Activated naive CD4-positive, alpha-beta T cell treated with anti-CD3 and anti-CD28 coated beads, Interleukin-2, amount 50 U/mL, for 24 hours (primary cell): Measurements from ENCODE around the gene C3orf70.

Experiments
- H3K27ac Mint-ChIP-seq: one replicate; pipeline ENCODE4 v1.8.0; 2021; ENCODE audit warnings: mild to moderate bottlenecking, mixed read lengths
- H3K27me3 Mint-ChIP-seq: one replicate; pipeline ENCODE4 v1.8.0; 2021; ENCODE audit warnings: mixed read lengths
- H3K36me3 Mint-ChIP-seq: one replicate; pipeline ENCODE4 v1.8.0; 2021; ENCODE audit warnings: mixed read lengths
- H3K4me1 Mint-ChIP-seq: one replicate; pipeline ENCODE4 v1.8.0; 2021; ENCODE audit warnings: mixed read lengths
- H3K4me3 Mint-ChIP-seq: one replicate; pipeline ENCODE4 v1.8.0; 2021; ENCODE audit warnings: mild to moderate bottlenecking, mixed read lengths
- H3K9me3 Mint-ChIP-seq: one replicate; pipeline ENCODE4 v1.8.0; 2021; ENCODE audit warnings: mixed read lengths

Gene C3orf70

GRCh38 chr3:185152410-185153170 is at the start of gene C3orf70:
Gene C3orf70, minus strand, starts transcription at chr3:185153060. Its CDS starts 237 bp downstream, at chr3:185152823.
- Mint-ChIP-seq H3K4me1 (peaks cover 3% of the 10 kb centered on the region), H3K27ac (no peak within 1 kb of the TSS), H3K36me3 (no peaks in the 10 kb centered on the region), H3K4me3 (peak within 1 kb of the TSS; percentile 82), H3K9me3 (no peaks in the 10 kb centered on the region), H3K27me3 (peaks cover 24% of the 10 kb centered on the region)

GRCh38 chr3:185200639-185201038 is 47.8 kb upstream of the C3orf70 start:
- Mint-ChIP-seq H3K4me3 (no peak overlapping the region), H3K36me3 (peaks cover 1% of the 10 kb centered on the region), H3K4me1 (no peaks in the 10 kb centered on the region), H3K9me3 (no peaks in the 10 kb centered on the region), H3K27me3 (no peaks in the 10 kb centered on the region), H3K27ac (no peak overlapping the region)

GRCh38 chr3:185199671-185200070 is 46.8 kb upstream of the C3orf70 start:
- H3K9me3 Mint-ChIP-seq: no peaks in the 10 kb centered on the region
- no peak overlapping the region for H3K27ac Mint-ChIP-seq
- H3K4me3 Mint-ChIP-seq: no peak overlapping the region

GRCh38 chr3:185199206-185199605 is 46.3 kb upstream of the C3orf70 start:
- H3K4me1 Mint-ChIP-seq: no peaks in the 10 kb centered on the region
- H3K9me3 Mint-ChIP-seq: no peaks in the 10 kb centered on the region
- no peaks in the 10 kb centered on the region for H3K27me3 Mint-ChIP-seq
- no peak overlapping the region for H3K4me3 Mint-ChIP-seq
- H3K27ac Mint-ChIP-seq: no peak overlapping the region
- peaks cover 3% of the 10 kb centered on the region for H3K36me3 Mint-ChIP-seq

More at GRCh38 chr3:185199671-185200070, 46.8 kb upstream of the C3orf70 start:
- Mint-ChIP-seq H3K4me1 (no peaks in the 10 kb centered on the region), H3K36me3 (peaks cover 3% of the 10 kb centered on the region), H3K27me3 (no peaks in the 10 kb centered on the region)

GRCh38 chr3:185197068-185197467 is 44.2 kb upstream of the C3orf70 start:
- Mint-ChIP-seq H3K4me1 (no peaks in the 10 kb centered on the region), H3K27ac (no peak overlapping the region), H3K27me3 (no peaks in the 10 kb centered on the region), H3K4me3 (no peak overlapping the region), H3K9me3 (no peaks in the 10 kb centered on the region), H3K36me3 (peaks cover 4% of the 10 kb centered on the region)

GRCh38 chr3:185195652-185196051 is 42.8 kb upstream of the C3orf70 start:
- H3K27ac Mint-ChIP-seq: no peak overlapping the region
- peaks cover 4% of the 10 kb centered on the region for H3K36me3 Mint-ChIP-seq
- H3K4me1 Mint-ChIP-seq: no peaks in the 10 kb centered on the region
- no peak overlapping the region for H3K4me3 Mint-ChIP-seq
- H3K27me3 Mint-ChIP-seq: no peaks in the 10 kb centered on the region
- H3K9me3 Mint-ChIP-seq: no peaks in the 10 kb centered on the region

GRCh38 chr3:185188816-185189215 is 36.0 kb upstream of the C3orf70 start:
- Mint-ChIP-seq H3K4me1 (no peaks in the 10 kb centered on the region), H3K27me3 (no peaks in the 10 kb centered on the region), H3K9me3 (no peaks in the 10 kb centered on the region), H3K27ac (no peak overlapping the region), H3K36me3 (peaks cover 1% of the 10 kb centered on the region), H3K4me3 (no peak overlapping the region)

- Mint-ChIP-seq H3K4me3 (no peak overlapping the region), H3K36me3 (no peaks in the 10 kb centered on the region), H3K27ac (no peak overlapping the region), H3K9me3 (no peaks in the 10 kb centered on the region), H3K27me3 (no peaks in the 10 kb centered on the region), H3K4me1 (no peaks in the 10 kb centered on the region)
Observed at GRCh38 chr3:185187391-185187790, 34.5 kb upstream of the C3orf70 start.

- H3K4me3 Mint-ChIP-seq: no peak overlapping the region
- no peaks in the 10 kb centered on the region for H3K36me3 Mint-ChIP-seq
- H3K27me3 Mint-ChIP-seq: no peaks in the 10 kb centered on the region
- H3K4me1 Mint-ChIP-seq: no peaks in the 10 kb centered on the region
- no peaks in the 10 kb centered on the region for H3K9me3 Mint-ChIP-seq
- no peak overlapping the region for H3K27ac Mint-ChIP-seq
Observed at GRCh38 chr3:185176750-185177359, 24.0 kb upstream of the C3orf70 start.

- peaks cover 3% of the 10 kb centered on the region for H3K27me3 Mint-ChIP-seq
- H3K27ac Mint-ChIP-seq: no peak overlapping the region
- no peaks in the 10 kb centered on the region for H3K4me1 Mint-ChIP-seq
- no peaks in the 10 kb centered on the region for H3K9me3 Mint-ChIP-seq
- H3K4me3 Mint-ChIP-seq: no peak overlapping the region
- no peaks in the 10 kb centered on the region for H3K36me3 Mint-ChIP-seq
Observed at GRCh38 chr3:185175370-185175987, 22.6 kb upstream of the C3orf70 start.

GRCh38 chr3:185172086-185173049 is 19.5 kb upstream of the C3orf70 start:
- H3K4me1 Mint-ChIP-seq: no peaks in the 10 kb centered on the region
- H3K4me3 Mint-ChIP-seq: no peak overlapping the region
- peaks cover 3% of the 10 kb centered on the region for H3K27me3 Mint-ChIP-seq
- no peaks in the 10 kb centered on the region for H3K36me3 Mint-ChIP-seq
- H3K9me3 Mint-ChIP-seq: no peaks in the 10 kb centered on the region
- H3K27ac Mint-ChIP-seq: no peak overlapping the region

GRCh38 chr3:185164428-185165217 is 11.8 kb upstream of the C3orf70 start:
- Mint-ChIP-seq H3K27ac (no peak overlapping the region), H3K27me3 (peaks cover 7% of the 10 kb centered on the region), H3K9me3 (no peaks in the 10 kb centered on the region), H3K36me3 (no peaks in the 10 kb centered on the region), H3K4me1 (no peaks in the 10 kb centered on the region), H3K4me3 (no peak overlapping the region)

- Mint-ChIP-seq H3K4me1 (no peaks in the 10 kb centered on the region), H3K4me3 (no peak overlapping the region), H3K27me3 (peaks cover 11% of the 10 kb centered on the region), H3K27ac (no peak overlapping the region), H3K9me3 (no peaks in the 10 kb centered on the region), H3K36me3 (no peaks in the 10 kb centered on the region)
Observed at GRCh38 chr3:185162634-185163033, 9.8 kb upstream of the C3orf70 start.

GRCh38 chr3:185161761-185162160 is 8.9 kb upstream of the C3orf70 start:
- Mint-ChIP-seq H3K27ac (no peak overlapping the region), H3K36me3 (no peaks in the 10 kb centered on the region), H3K27me3 (peaks cover 13% of the 10 kb centered on the region), H3K9me3 (no peaks in the 10 kb centered on the region), H3K4me1 (no peaks in the 10 kb centered on the region), H3K4me3 (no peak overlapping the region)

GRCh38 chr3:185157347-185157746 is 4.5 kb upstream of the C3orf70 start:
- no peak overlapping the region for H3K27ac Mint-ChIP-seq
- H3K27me3 Mint-ChIP-seq: peaks cover 13% of the 10 kb centered on the region
- H3K36me3 Mint-ChIP-seq: no peaks in the 10 kb centered on the region
- H3K9me3 Mint-ChIP-seq: no peaks in the 10 kb centered on the region
- no peaks in the 10 kb centered on the region for H3K4me1 Mint-ChIP-seq
- no peak overlapping the region for H3K4me3 Mint-ChIP-seq
